Large intestine (tissue), 3 donors: Measurements from ENCODE around the gene TMEM231. TPM values are rescaled to one million over a fixed set of nuclear protein-coding genes. Genes with fewer than 3 reads are reported as not detected.

ENCODE experiments used
- DNase-seq, 2 donors: peaks; one replicate each; pipeline versions ENCODE4 v3.0.0 to v3.0.0-alpha.2; 2013
- H3K27ac ChIP-seq: one replicate; pipeline ENCODE4 v1.5.1; 2013; ENCODE audit warnings: low read length
- H3K27me3 ChIP-seq: 2 replicates; pipeline ENCODE4 v1.6.1; 2013; ENCODE audit warnings: low read length; ENCODE audit not compliant: control insufficient read depth, insufficient read depth
- H3K36me3 ChIP-seq: 2 replicates; pipeline ENCODE4 v1.6.1; 2013; ENCODE audit warnings: low read length; ENCODE audit not compliant: control insufficient read depth, insufficient read depth
- H3K4me1 ChIP-seq: one replicate; pipeline ENCODE4 v1.6.1; 2013; ENCODE audit warnings: low read length; ENCODE audit not compliant: control insufficient read depth, insufficient read depth
- H3K4me3 ChIP-seq: one replicate; pipeline ENCODE4 v1.5.1; 2013; ENCODE audit warnings: low read length
- H3K9me3 ChIP-seq: one replicate; pipeline ENCODE4 v1.6.1; 2013; ENCODE audit warnings: mild to moderate bottlenecking, low read depth, low read length, moderate library complexity; ENCODE audit not compliant: control insufficient read depth
- WGBS: methylation state at CpG from one replicate; pipeline ENCODE4 v1.1.5; 2013; ENCODE audit warnings: low lambda C conversion rate; ENCODE audit not compliant: insufficient coverage; 5-methylcytosine and 5-hydroxymethylcytosine counted together
- polyA plus RNA-seq: library from polyadenylated mRNA; unstranded; fragments of 120-200 nt; gene quantifications from one replicate; pipeline ENCODE4 v1.2.1, GENCODE V29; 2013

TMEM231 gene
- polyA plus RNA-seq, 1 donor = 7.6 TPM

DNA sequence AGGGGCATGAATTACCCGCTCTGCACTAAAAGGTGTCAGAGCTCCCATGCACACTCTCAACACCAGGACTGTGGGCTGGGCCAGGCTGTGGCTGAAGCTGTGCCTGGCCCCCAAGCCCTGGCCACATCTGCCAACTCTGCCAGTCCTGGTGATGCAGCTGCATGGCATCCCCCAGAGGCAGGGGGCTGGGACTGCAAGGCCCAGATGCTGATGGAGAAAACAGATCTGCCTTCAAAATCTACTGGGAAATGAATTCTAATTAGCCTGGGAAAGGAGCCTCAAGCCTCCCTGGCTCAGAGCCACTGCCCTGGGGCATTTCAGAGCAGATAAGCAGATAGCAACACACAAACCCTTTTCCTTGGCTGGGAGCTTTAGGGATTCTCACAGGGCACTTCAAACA is 64.2 kb downstream of the TMEM231 start:
- no CpG with 5 or more reads among the region's 1 CpG for WGBS

GRCh38 chr16:75488322-75488721 is 67.7 kb downstream of the TMEM231 start:
- H3K4me1 ChIP-seq = peaks cover 19% of the 10 kb centered on the region
- 100% methylated on average over 1 of the region's 2 CpGs for WGBS
- DNase-seq = no peak
- no peaks in the 10 kb centered on the region for H3K36me3 ChIP-seq
- no peaks in the 10 kb centered on the region for H3K27me3 ChIP-seq
- H3K4me3 ChIP-seq = no peak overlapping the region
- H3K27ac ChIP-seq = no peak overlapping the region
- no peaks in the 10 kb centered on the region for H3K9me3 ChIP-seq

More for the DNA sequence above, 64.2 kb downstream of the TMEM231 start:
- no peak overlapping the region for H3K27ac ChIP-seq
- H3K4me1 ChIP-seq = peaks cover 9% of the 10 kb centered on the region
- no peak overlapping the region for H3K4me3 ChIP-seq
- H3K36me3 ChIP-seq = no peaks in the 10 kb centered on the region
- H3K27me3 ChIP-seq = peaks cover 19% of the 10 kb centered on the region
- no peaks in the 10 kb centered on the region for H3K9me3 ChIP-seq
- DNase-seq = no peak

Other genes starting within 250 kb of the TMEM231 start
- gene CFDP1, start 122.7 kb downstream of the TMEM231 start, polyA plus RNA-seq = 121 TPM
- 43.0 TPM for gene TMEM170A, start 91.6 kb downstream of the TMEM231 start, polyA plus RNA-seq
- gene CHST6, start 60.8 kb downstream of the TMEM231 start, polyA plus RNA-seq = 3.3 TPM
- 35.6 TPM for gene CHST5, start 20.1 kb downstream of the TMEM231 start, polyA plus RNA-seq
- gene GABARAPL2, start 10.1 kb upstream of the TMEM231 start, polyA plus RNA-seq = 136 TPM
- gene ADAT1, start 67.0 kb upstream of the TMEM231 start, polyA plus RNA-seq = 31.7 TPM
- gene KARS1, start 91.4 kb upstream of the TMEM231 start, polyA plus RNA-seq = 100 TPM
- gene TERF2IP, start 91.5 kb upstream of the TMEM231 start, polyA plus RNA-seq = 56.8 TPM
- 0.06 TPM for gene CPHXL2, start 120.8 kb upstream of the TMEM231 start, polyA plus RNA-seq
- gene DUXB, start 145.2 kb upstream of the TMEM231 start, polyA plus RNA-seq = not detected
- not detected for gene CPHXL, start 170.2 kb upstream of the TMEM231 start, polyA plus RNA-seq